ENCODE results near the gene VGLL3. TPM values are rescaled to one million over a fixed set of nuclear protein-coding genes. Genes with fewer than 3 reads are reported as not detected.

VGLL3 gene
- total and polyA plus RNA-seq, 8 donors: 2.2 to 11.9 (median 4.0) TPM

DNA sequence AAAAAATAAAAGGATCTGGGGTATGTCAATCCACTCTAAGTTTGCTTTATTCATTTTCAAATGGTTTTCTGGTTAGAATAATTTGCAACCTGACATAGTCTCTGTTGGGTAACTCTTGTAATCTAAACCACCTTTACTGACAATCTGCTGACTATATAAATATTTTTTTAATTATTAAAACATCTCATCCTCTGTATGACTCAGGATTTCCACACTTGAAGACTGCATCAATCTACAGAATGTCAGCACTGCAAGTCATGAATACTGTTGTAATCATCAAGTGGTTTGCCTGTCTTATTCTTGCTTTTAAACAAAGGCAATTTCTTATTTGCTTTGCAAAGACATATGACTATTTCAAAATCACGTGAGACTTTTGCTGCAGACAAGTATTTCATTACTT lies 42.1 kb downstream of the VGLL3 start:
- no peaks in the 10 kb centered on the region for H3K9me3 ChIP-seq
- intact Hi-C loops (cut with DNase I): no loop called here
- no peaks in the 10 kb centered on the region for H3K36me3 ChIP-seq
- DNase-seq: no peak
- H3K27me3 ChIP-seq: no peaks in the 10 kb centered on the region
- no peak for FAIRE-seq
- H3K27ac ChIP-seq: no peak overlapping the region
- TF ChIP-seq, protein P1, sequence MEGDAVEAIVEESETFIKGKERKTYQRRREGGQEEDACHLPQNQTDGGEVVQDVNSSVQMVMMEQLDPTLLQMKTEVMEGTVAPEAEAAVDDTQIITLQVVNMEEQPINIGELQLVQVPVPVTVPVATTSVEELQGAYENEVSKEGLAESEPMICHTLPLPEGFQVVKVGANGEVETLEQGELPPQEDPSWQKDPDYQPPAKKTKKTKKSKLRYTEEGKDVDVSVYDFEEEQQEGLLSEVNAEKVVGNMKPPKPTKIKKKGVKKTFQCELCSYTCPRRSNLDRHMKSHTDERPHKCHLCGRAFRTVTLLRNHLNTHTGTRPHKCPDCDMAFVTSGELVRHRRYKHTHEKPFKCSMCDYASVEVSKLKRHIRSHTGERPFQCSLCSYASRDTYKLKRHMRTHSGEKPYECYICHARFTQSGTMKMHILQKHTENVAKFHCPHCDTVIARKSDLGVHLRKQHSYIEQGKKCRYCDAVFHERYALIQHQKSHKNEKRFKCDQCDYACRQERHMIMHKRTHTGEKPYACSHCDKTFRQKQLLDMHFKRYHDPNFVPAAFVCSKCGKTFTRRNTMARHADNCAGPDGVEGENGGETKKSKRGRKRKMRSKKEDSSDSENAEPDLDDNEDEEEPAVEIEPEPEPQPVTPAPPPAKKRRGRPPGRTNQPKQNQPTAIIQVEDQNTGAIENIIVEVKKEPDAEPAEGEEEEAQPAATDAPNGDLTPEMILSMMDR (IDR thresholded peaks at IDR 0.05): no peak
- no peak for ATAC-seq
- no peak overlapping the region for H3K4me3 ChIP-seq
- WGBS, 2 donors: 70 to 80% methylated on average over 1 of the region's 1 CpG
- H3K4me1 ChIP-seq: peaks cover 0 to under 1% (median 0%) of the 10 kb centered on the region in 3 donors

GRCh38 chr3:86942206-86942605 lies 48.7 kb downstream of the VGLL3 start:
- H3K4me1 ChIP-seq: no peaks in the 10 kb centered on the region
- no peak for DNase-seq
- H3K9me3 ChIP-seq: no peaks in the 10 kb centered on the region
- intact Hi-C loops (cut with DNase I): no loop called here
- whole genome bisulfite sequencing, 2 donors: 80 to 86% methylated on average over 3 of the region's 3 CpGs
- no peaks in the 10 kb centered on the region for H3K27me3 ChIP-seq
- TF ChIP-seq, protein P1 (IDR thresholded peaks at IDR 0.05): no peak
- H3K36me3 ChIP-seq: no peaks in the 10 kb centered on the region
- no peak overlapping the region for H3K4me3 ChIP-seq
- ATAC-seq: no peak
- FAIRE-seq: no peak
- no peak overlapping the region for H3K27ac ChIP-seq

DNA sequence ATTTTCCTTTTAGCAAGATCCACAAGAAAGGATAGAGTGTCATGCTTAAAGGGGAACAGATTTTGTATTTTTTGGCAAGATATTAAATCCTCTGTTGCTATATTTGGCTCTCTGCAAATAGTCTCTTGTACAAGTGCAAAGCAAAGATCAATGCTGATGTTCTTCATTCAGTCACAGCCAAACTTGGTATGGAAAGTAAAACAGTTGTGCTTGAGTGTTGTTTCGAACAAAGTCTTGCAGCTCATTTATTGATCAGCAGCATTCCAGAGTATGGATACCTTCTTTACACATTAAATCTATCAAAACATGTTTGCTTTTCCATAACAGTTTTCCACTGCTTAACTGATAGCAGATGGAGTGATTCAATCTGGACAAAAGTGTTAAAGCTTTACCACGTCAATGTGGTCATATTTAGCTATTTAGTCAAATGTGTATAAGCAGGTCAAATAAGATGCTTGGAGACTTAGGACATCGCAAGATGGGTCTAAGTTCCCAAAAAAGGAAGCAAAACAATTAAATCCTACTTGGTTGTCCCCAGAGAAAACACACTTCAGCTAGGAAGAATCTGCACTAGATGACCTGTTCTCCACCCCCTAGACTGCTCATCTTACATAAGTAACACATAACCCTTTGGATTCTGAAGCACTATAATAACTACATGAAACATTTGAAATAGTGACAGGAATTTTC lies 52.4 kb downstream of the VGLL3 start:
- TF ChIP-seq, protein P1 (IDR thresholded peaks at IDR 0.05): no peak
- intact Hi-C loops (cut with DNase I): no loop called here
- Histone ChIP-seq H3K9me3 (no peaks in the 10 kb centered on the region), H3K36me3 (no peaks in the 10 kb centered on the region), H3K27me3 (no peaks in the 10 kb centered on the region), H3K27ac (no peak overlapping the region), H3K4me3 (no peak overlapping the region), H3K4me1 (no peaks in the 10 kb centered on the region)
- no peak for DNase-seq
- no peak for FAIRE-seq
- peak in 2 of 4 donors; percentile 11 to 23 for ATAC-seq
- WGBS, 2 donors: 39 to 52% methylated on average over 3 of the region's 3 CpGs

DNA sequence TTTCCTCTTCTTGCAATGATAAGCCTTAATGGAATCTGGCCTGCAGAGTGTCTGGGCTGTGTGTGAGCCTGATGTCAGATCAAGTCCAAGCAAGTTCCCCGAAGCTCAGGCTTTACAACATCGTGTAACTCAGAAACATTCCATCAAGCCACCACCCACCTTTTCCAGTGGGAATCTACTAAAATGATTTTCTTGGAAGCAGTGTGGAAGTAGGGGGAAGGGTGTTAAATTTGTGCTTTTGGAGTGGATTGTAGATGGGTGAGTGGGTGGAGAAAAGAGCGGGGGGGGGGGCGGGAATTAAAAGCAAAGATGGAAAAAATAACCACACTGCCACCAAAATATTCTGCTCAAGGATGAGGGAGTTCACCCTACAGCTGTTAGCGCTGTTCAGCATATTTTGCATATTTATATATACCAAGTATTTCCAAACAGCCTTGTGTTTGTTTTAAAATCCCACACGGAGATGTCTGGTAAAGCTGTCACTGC lies 53.6 kb downstream of the VGLL3 start:
- intact Hi-C loops (cut with DNase I): no loop called here
- ATAC-seq (peak in 3 of 4 donors; percentile 57 to 67 (median 67)), DNase-seq (peak in 1 of 6 donors; percentile 25), FAIRE-seq (no peak)
- Histone ChIP-seq H3K4me1 (no peaks in the 10 kb centered on the region), H3K4me3 (no peak overlapping the region), H3K9me3 (no peaks in the 10 kb centered on the region), H3K27ac (no peak overlapping the region), H3K36me3 (no peaks in the 10 kb centered on the region), H3K27me3 (no peaks in the 10 kb centered on the region)
- TF ChIP-seq, protein P1 (IDR thresholded peaks at IDR 0.05): no peak
- WGBS, 2 donors: 81 to 82% methylated on average over 6 of the region's 6 CpGs

DNA sequence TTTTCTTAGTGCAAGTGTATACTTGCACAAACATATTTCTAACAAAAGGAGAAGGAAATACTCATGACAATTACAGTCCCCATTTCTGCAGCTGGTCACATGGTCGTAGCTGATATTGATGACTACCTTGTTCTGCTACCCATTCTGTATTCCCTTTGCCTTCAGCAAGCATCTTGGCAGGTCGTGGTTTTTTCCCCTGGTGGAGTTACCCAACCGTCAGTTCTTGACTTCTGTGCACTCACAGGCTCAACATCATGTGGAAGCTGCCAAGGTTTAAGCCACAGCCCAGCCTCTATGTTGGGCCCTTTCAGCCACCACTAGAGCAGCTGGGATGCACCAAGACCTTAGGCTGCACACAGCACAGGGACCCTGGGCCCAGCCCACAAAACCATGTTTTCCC lies 56.1 kb downstream of the VGLL3 start:
- ATAC-seq: no peak
- H3K36me3 ChIP-seq: no peaks in the 10 kb centered on the region
- H3K4me1 ChIP-seq: no peaks in the 10 kb centered on the region
- no peaks in the 10 kb centered on the region for H3K27me3 ChIP-seq
- WGBS, 2 donors: 61 to 86% methylated on average over 3 of the region's 3 CpGs
- no peaks in the 10 kb centered on the region for H3K9me3 ChIP-seq
- H3K4me3 ChIP-seq: no peak overlapping the region
- no peak overlapping the region for H3K27ac ChIP-seq
- no peak for FAIRE-seq
- TF ChIP-seq, protein P1 (IDR thresholded peaks at IDR 0.05): no peak
- DNase-seq: no peak
- intact Hi-C loops (cut with DNase I): no loop called here
